Epithelial cell of proximal tubule (primary cell): ENCODE measurements around the gene MARCO. TPM values are rescaled to one million over a fixed set of nuclear protein-coding genes. Genes with fewer than 3 reads are reported as not detected.

ENCODE experiments used
- DNase-seq: peaks from one replicate; pipeline ENCODE4 v3.0.0-alpha.2; 2011; ENCODE audit warnings: low read depth
- H3K4me3 ChIP-seq: 2 replicates; pipeline ENCODE4 v1.5.1; 2011; ENCODE audit warnings: low read depth, mild to moderate bottlenecking, low read length
- CTCF ChIP-seq: conservative IDR thresholded peaks from 2 replicates; pipeline ENCODE4 v1.5.1; 2012; ENCODE audit warnings: low read depth, mild to moderate bottlenecking, low read length
- total RNA-seq: library from RNA; depleted of rRNA; stranded (reverse); fragments of >200 nt; gene quantifications from 2 replicates; pipeline ENCODE4 v1.2.3, GENCODE V29; 2015

The MARCO gene
- total RNA-seq, 1 donor from 2014 or later: not detected

GRCh38 chr2:118967124-118967880 lies 25.3 kb downstream of the MARCO start:
- TF ChIP-seq CTCF: no peak
- no peak overlapping the region for H3K4me3 ChIP-seq
- no peak for DNase-seq

- no peak overlapping the region for H3K4me3 ChIP-seq
- DNase-seq: no peak
- TF ChIP-seq CTCF: no peak
Measured at GRCh38 chr2:118968042-118968441, 26.0 kb downstream of the MARCO start.

GRCh38 chr2:118968961-118969733 lies 27.2 kb downstream of the MARCO start:
- TF ChIP-seq CTCF: no peak
- no peak for DNase-seq
- H3K4me3 ChIP-seq: no peak overlapping the region

GRCh38 chr2:118969734-118970395 lies 27.9 kb downstream of the MARCO start:
- H3K4me3 ChIP-seq: no peak overlapping the region
- DNase-seq: no peak
- no peak for TF ChIP-seq CTCF

- H3K4me3 ChIP-seq: no peak overlapping the region
- no peak for DNase-seq
- TF ChIP-seq CTCF: no peak
Measured at GRCh38 chr2:118970396-118971135, 28.6 kb downstream of the MARCO start.

GRCh38 chr2:118971245-118972122 lies 29.5 kb downstream of the MARCO start:
- DNase-seq: no peak
- H3K4me3 ChIP-seq: no peak overlapping the region
- TF ChIP-seq CTCF: no peak
